RWPE1 (cell line): ENCODE data around the gene FAM118B.

Experiments used
- CTCF ChIA-PET: fragments of 350-600 bp; sonication (Branson Sonifier 250); formaldehyde crosslinking; extraction: SDS; loops from one replicate; lab custom pipeline; 2021; lab: Yijun Ruan, JAX
- POLR2A ChIA-PET: fragments of 400-600 bp; formaldehyde crosslinking; extraction: SDS; loops from one replicate; lab custom pipeline; 2020; ENCODE audit warnings: antibody characterized with exemption; ENCODE audit not compliant: low non-redundant PET; lab: Yijun Ruan, JAX
- DNase-seq: peaks from one replicate; pipeline ENCODE4 v3.0.0; 2012; ENCODE audit warnings: low spot score
- H3K27ac ChIP-seq: fragments of 450-650 bp; 2 replicates; pipeline ENCODE4 v1.5.1; 2017
- TF ChIP-seq, protein P1 (sequence below): fragments of 450-650 bp; conservative IDR thresholded peaks from 2 replicates; pipeline ENCODE4 v1.5.1; 2017; ENCODE audit warnings: low read depth, mild to moderate bottlenecking

Gene FAM118B

DNA sequence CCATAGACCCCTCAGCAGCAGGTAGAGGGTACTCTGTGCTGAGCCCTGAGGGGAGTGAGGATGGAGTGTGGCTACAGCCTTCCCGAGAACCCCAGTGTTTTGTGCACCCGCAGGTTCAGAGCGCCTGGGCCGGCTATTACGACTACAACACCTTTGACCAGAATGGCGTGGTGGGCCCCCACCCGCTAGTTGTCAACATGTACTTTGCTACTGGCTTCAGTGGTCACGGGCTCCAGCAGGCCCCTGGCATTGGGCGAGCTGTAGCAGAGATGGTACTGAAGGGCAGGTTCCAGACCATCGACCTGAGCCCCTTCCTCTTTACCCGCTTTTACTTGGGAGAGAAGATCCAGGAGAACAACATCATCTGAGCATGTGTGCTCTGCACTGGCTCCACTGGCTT, 65.7 kb downstream of the FAM118B start:
- POLR2A ChIA-PET = no interaction called here
- TF ChIP-seq, protein P1, sequence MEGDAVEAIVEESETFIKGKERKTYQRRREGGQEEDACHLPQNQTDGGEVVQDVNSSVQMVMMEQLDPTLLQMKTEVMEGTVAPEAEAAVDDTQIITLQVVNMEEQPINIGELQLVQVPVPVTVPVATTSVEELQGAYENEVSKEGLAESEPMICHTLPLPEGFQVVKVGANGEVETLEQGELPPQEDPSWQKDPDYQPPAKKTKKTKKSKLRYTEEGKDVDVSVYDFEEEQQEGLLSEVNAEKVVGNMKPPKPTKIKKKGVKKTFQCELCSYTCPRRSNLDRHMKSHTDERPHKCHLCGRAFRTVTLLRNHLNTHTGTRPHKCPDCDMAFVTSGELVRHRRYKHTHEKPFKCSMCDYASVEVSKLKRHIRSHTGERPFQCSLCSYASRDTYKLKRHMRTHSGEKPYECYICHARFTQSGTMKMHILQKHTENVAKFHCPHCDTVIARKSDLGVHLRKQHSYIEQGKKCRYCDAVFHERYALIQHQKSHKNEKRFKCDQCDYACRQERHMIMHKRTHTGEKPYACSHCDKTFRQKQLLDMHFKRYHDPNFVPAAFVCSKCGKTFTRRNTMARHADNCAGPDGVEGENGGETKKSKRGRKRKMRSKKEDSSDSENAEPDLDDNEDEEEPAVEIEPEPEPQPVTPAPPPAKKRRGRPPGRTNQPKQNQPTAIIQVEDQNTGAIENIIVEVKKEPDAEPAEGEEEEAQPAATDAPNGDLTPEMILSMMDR = no peak
- H3K27ac ChIP-seq = peak overlapping the region; percentile 53
- CTCF ChIA-PET = no interaction called here
- DNase-seq = no peak

DNA sequence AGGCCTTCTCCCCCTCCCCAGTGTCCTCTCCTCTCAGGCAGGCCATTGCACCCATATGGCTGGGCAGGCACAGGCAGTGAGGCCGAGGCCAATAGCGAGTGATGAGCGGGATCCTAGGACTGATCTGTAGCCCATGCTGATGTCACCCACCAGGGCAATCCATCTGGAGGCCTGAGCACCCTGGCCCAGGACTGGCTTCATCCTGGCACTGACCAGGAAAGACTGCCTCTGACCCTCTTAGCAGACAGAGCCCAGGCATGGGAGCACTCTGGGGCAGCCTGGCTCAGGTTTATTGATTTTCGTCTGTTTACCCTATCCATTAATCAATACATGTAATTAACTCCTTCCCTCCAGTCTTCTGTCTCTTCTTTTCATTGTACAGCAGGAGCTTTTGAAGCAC, 66.2 kb downstream of the FAM118B start:
- POLR2A ChIA-PET = no interaction called here
- TF ChIP-seq, protein P1 = no peak
- CTCF ChIA-PET = no interaction called here
- peak overlapping the region; percentile 53 for H3K27ac ChIP-seq
- DNase-seq = no peak

DNA sequence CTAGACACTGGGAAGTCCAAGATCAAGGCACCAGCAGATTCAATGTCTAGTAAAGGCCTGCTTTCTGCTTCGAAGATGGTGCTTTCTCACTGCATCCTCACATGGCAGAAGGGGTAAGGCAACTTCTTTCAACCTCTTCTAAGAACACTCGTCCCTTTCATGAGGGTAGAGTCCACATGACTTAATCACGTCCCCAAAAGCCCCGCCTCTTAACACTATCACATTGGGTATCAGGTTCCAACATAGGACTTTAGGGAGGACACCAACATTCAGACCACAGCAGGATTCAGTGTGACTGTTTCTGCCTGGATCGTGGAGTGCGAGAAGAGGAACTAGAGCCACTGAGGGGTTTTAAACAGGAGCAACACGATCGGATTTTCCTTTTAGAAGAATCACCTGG, 67.6 kb downstream of the FAM118B start:
- DNase-seq = no peak

DNA sequence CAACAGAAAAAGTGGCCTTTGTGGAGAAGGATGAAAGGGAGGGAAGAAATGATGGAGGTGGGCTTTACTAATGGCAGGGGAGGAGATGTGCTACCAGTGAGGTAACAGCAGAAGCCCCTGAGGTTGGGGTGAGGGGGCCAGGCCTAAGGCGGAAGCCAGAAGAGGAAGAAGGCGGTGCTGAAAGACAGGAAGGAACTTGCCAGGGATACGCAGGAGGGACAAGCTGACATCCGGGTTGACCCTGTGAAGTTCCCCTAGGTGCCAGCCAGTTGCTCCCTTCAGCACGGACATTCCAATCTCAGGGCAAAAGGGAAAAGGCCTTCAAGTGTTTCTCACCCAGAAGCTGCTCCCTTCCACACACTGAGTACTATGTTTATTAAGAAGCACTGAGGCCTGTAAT, 69.0 kb downstream of the FAM118B start:
- ChIA-PET CTCF (no interaction called here), POLR2A (no interaction called here)
- no peak for DNase-seq
- TF ChIP-seq, protein P1 = no peak
- H3K27ac ChIP-seq = no peak overlapping the region; the same call in 1 of the 2 replicates

More for the DNA sequence above, 67.6 kb downstream of the FAM118B start:
- CTCF ChIA-PET = no interaction called here
- TF ChIP-seq, protein P1 = no peak
- POLR2A ChIA-PET = interaction anchor here (0.6 kb wide), 1 partner anchor 9 kb away, joined by 5 read pairs; no protein-coding TSS in a partner anchor
- H3K27ac ChIP-seq = no peak overlapping the region

DNA sequence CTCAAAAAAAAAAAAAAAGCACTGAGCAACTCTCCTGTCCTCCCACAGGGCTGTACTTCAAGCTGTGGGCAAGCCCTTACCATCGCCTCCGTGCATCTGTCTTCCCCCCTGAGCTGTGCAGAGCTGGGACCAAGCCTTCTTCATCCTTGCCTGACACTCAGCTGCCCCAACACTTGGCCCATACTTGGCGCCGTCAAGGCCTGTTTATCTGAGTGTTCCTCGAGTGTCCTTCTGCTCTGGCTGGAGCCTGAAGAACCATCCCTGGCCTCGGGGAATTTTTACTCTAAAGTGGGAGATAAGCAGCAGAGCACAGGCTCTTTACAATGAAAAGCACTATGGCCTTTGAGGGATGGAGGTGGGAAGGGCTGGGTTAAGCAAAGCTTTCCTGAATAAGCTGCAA, 69.7 kb downstream of the FAM118B start:
- TF ChIP-seq, protein P1 = no peak
- ChIA-PET POLR2A (no interaction called here), CTCF (interaction anchor here (0.6 kb wide), 1 partner anchor 1282 kb away, joined by 3 read pairs; no protein-coding TSS in a partner anchor)
- DNase-seq = no peak
- H3K27ac ChIP-seq = no peak overlapping the region; the same call in 1 of the 2 replicates

DNA sequence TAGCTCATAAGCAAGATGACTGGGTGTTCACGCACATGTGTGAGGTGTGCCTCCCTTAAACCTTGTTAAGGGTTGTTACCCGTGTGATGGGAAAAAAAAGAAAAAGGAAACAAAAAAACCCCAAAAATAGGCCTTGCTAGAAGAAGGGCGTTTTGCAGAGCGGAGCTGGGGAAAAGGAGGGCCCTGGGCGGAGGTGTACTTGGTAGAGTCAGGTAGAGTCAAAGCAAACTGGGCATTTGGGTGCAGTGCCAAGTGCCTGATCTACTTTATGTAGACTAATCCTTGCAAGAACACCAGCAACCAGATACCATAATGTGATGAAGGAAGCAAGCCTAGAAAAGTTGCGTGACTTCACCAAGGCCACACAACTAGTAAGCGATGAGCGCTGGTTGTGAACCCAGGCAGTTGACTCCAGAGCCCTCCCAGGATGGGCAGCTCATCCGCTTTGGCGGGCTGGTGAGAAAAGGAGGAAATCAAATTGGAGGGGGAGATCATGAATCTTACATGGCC, 70.1 kb downstream of the FAM118B start:
- TF ChIP-seq, protein P1 = no peak
- DNase-seq = no peak
- CTCF ChIA-PET = interaction anchor here (0.6 kb wide), 1 partner anchor 1281 kb away, joined by 3 read pairs; no protein-coding TSS in a partner anchor
- H3K27ac ChIP-seq = peak overlapping the region; percentile 88
- POLR2A ChIA-PET = interaction anchor here (0.8 kb wide), 1 partner anchor 72 kb away, joined by 3 read pairs; no protein-coding TSS in a partner anchor
